PFSK-1 (cell line): Measurements from ENCODE around the gene LRRC27.

Experiments used
- FOXP2 ChIP-seq: optimal IDR thresholded peaks from 2 replicates; pipeline ENCODE3; 2011; ENCODE audit warnings: borderline replicate concordance, control low read depth, inconsistent platforms; ENCODE audit not compliant: insufficient read depth; ENCODE audit errors: extremely low read length, extremely low read depth
- POLR2AphosphoS5 ChIP-seq: IDR thresholded peaks from 2 replicates; pipeline ENCODE4 v1.6.1; 2012; ENCODE audit warnings: low read depth, mild to moderate bottlenecking, control low read depth, low read length, moderate library complexity
- REST ChIP-seq, 2 experiments: IDR thresholded peaks; 2 replicates each; pipeline versions ENCODE4 v1.6.1 to v1.8.0; 2011 to 2012; ENCODE audit warnings: low read depth in 2 of 2, low read length in 2 of 2, control low read depth in 1 of 2, inconsistent platforms in 1 of 2, mild to moderate bottlenecking in 1 of 2, moderate library complexity in 1 of 2; ENCODE audit not compliant: insufficient read depth in 1 of 2
- SIN3A ChIP-seq: IDR thresholded peaks from 2 replicates; pipeline ENCODE4 v1.6.1; 2012; ENCODE audit warnings: mild to moderate bottlenecking, low read length, moderate library complexity, borderline replicate concordance; ENCODE audit not compliant: insufficient read depth
- TAF1 ChIP-seq: IDR thresholded peaks from 2 replicates; pipeline ENCODE4 v1.6.1; 2012; ENCODE audit warnings: low read length, control low read depth, borderline replicate concordance; ENCODE audit not compliant: insufficient read depth

The LRRC27 gene

DNA sequence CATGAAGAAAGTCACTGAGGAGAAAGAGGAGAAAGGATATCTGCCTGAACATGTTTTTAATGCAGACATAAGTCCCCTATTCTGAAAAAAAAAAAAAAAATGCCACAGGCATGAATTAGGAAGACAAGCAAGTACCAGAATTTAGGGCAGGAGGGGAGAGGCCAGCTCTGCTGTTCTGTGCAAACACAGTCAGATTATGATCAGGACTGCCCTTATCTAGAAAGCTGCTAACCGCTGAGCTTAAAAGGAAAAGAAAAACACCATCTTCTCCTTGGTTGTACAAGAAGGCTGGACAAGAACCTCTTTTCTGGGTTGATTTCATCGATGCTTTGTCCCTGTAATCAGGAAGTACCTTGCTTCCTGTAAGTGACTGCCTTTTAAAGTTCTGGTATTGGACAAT lies 49.7 kb downstream of the LRRC27 start:
- TF ChIP-seq SIN3A (no peak), TAF1 (no peak), REST (IDR thresholded peaks at IDR 0.05; ENCODE audit: insufficient read depth in 1 of 2, low read depth in 2 of 2, low read length in 2 of 2) (no peak), FOXP2 (no peak), POLR2AphosphoS5 (no peak)

DNA sequence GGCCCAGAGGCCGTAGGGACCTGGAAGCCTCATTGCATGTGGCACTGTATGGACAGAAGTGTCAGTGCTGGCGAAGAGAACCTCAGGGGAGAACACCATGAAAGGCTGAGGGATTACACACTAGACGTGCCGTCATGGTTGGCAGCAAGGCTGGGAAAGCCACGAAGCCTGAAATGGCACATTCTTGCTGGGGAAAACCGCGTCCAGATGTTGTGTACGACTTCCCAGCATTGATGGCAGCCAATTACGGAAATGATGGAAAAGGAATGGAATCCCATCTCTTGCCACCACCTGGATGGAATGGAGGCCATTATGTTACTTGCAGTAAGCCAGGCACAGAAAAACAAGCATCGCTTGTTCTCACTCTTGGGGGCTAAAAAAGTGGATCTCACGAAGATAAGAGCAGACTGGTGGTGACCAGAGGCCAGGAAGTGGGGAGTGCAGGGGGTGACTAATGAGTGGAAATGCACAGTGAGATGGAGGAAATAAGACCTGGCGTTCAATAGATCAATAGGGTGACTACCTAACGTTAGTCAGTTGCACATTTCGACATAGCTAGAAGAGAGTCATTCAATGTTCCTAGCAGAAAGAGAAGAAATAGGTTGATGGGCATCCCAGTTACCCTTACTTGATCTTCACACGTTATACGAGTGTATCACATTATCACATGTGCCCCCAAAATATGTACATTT lies 50.4 kb downstream of the LRRC27 start:
- TF ChIP-seq REST (IDR thresholded peaks at IDR 0.05; ENCODE audit: insufficient read depth in 1 of 2, low read depth in 2 of 2, low read length in 2 of 2): no peak
- TF ChIP-seq TAF1: no peak
- no peak for TF ChIP-seq SIN3A
- no peak for TF ChIP-seq FOXP2
- TF ChIP-seq POLR2AphosphoS5: no peak

GRCh38 chr10:132383101-132383500 lies 51.1 kb downstream of the LRRC27 start:
- TF ChIP-seq SIN3A (no peak), FOXP2 (no peak), TAF1 (no peak), POLR2AphosphoS5 (no peak)

DNA sequence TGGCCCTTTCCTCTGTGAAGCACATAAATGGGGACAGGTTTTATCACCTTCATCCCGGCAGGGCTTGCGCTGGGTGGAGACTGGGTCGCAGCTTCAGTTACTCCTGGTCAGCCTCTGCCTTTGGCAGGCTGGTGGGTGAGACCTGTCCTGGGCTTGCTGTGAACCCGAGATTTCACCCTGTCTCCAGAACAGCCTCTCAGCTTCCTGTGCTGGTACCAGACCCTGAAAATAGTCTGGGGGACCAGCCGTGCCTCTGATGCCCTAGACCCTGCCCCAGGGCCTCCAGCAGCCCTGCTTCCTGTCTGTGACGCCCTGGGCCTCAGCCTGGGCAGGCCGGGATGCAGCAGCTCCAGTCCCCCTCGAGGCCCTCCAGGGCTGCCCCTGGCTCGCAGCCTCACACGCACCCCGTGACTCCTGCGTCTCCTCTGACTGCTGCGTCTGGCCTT lies 51.8 kb downstream of the LRRC27 start:
- TF ChIP-seq POLR2AphosphoS5: no peak
- no peak for TF ChIP-seq REST (IDR thresholded peaks at IDR 0.05; ENCODE audit: insufficient read depth in 1 of 2, low read depth in 2 of 2, low read length in 2 of 2)
- no peak for TF ChIP-seq SIN3A
- TF ChIP-seq TAF1: no peak
- no peak for TF ChIP-seq FOXP2

DNA sequence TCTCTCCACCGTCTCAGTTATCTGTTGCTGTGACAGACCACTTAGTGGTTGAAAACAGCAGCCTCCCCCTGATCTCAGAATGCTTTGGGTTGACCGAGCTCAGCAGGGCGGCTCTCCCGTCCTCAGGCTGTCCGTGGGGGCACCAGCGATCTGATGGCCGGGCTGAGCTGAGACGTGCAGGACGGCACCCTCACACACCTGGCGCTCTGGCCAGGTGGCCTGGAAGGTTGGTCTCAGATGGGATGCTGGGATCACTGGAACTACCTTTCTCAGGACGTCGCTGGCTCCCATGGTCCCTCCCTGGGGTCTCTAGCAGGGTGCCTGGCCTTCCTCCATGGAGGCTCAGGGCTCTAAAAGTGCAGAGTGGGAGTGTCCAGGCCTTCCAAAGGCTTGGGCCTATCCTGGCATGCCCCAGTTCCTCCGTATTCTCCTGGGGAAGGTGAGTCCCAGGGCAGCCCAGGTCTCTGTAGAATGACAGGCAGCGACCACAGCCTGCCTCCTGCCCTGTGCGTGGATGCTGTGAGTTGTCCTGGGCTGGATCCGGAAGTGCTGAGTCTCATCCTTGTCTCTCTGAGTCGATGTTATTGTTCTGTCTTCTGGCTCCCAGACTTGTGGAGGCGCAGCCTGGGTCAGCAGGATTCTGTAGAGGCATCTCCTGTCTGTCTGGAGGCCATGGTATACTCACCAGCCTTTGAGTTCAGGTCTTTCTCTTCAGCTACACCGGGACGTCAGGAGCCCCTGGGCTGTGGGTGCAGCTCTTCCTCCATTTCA lies 52.8 kb downstream of the LRRC27 start:
- TF ChIP-seq POLR2AphosphoS5 (no peak), TAF1 (no peak), SIN3A (no peak), REST (IDR thresholded peaks at IDR 0.05; ENCODE audit: insufficient read depth in 1 of 2, low read depth in 2 of 2, low read length in 2 of 2) (no peak), FOXP2 (no peak)
